ENCODE measurements around the gene F8.

DNA sequence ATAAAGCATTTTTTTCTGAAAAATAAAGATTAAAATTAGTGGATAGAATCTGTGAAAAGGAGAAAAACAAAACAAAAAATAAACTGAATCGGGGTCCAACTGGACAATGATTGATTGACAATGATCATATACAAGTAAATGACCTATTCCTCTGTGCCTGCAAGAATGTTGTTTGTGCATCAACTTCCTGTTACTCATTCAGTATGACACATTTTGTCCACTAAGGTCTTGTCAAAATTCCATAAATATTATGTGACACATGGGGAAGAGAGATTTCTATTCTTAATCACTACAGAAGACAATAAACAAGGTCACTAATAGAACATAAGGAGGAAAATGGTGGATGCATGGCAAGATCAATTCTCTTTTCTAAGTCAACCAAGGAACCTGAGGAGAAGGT, 54.9 kb downstream of the F8 start:
- TF ChIP-seq CTCF (IDR thresholded peaks at IDR 0.05 in 2 of 3, conservative IDR thresholded peaks at IDR 0.05 in 1 of 3; ENCODE audit: control insufficient read depth in 2 of 3, extremely low read depth in 1 of 3, insufficient read depth in 1 of 3, low read depth in 3 of 3, low read length in 3 of 3) (no peak), EP300 (IDR thresholded peaks at IDR 0.05; ENCODE audit: borderline replicate concordance in 1 of 2, control insufficient read depth in 1 of 2, low read depth in 2 of 2, low read length in 2 of 2) (no peak), EZH2 (IDR thresholded peaks at IDR 0.05; ENCODE audit: borderline replicate concordance, control insufficient read depth, low read depth, low read length) (no peak), NFXL1 (IDR thresholded peaks at IDR 0.05; ENCODE audit: borderline replicate concordance) (no peak), POLR2A (IDR thresholded peaks at IDR 0.05; ENCODE audit: low read depth, low read length) (no peak), ATF3 (IDR thresholded peaks at IDR 0.05; ENCODE audit: borderline replicate concordance, extremely low read depth, low read depth, low read length) (no peak)
- TF ChIP-seq, protein P1, sequence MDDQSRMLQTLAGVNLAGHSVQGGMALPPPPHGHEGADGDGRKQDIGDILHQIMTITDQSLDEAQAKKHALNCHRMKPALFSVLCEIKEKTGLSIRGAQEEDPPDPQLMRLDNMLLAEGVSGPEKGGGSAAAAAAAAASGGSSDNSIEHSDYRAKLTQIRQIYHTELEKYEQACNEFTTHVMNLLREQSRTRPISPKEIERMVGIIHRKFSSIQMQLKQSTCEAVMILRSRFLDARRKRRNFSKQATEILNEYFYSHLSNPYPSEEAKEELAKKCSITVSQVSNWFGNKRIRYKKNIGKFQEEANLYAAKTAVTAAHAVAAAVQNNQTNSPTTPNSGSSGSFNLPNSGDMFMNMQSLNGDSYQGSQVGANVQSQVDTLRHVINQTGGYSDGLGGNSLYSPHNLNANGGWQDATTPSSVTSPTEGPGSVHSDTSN (IDR thresholded peaks at IDR 0.05; ENCODE audit: insufficient replicate concordance, low read depth, low read length), result no peak
- TF ChIP-seq, protein P2, sequence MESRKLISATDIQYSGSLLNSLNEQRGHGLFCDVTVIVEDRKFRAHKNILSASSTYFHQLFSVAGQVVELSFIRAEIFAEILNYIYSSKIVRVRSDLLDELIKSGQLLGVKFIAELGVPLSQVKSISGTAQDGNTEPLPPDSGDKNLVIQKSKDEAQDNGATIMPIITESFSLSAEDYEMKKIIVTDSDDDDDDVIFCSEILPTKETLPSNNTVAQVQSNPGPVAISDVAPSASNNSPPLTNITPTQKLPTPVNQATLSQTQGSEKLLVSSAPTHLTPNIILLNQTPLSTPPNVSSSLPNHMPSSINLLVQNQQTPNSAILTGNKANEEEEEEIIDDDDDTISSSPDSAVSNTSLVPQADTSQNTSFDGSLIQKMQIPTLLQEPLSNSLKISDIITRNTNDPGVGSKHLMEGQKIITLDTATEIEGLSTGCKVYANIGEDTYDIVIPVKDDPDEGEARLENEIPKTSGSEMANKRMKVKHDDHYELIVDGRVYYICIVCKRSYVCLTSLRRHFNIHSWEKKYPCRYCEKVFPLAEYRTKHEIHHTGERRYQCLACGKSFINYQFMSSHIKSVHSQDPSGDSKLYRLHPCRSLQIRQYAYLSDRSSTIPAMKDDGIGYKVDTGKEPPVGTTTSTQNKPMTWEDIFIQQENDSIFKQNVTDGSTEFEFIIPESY (IDR thresholded peaks at IDR 0.05), result no peak
